ENCODE data around the gene MED28. TPM values are rescaled to one million over a fixed set of nuclear protein-coding genes. Genes with fewer than 3 reads are reported as not detected.

MED28 gene
- total and polyA plus RNA-seq, 2 of the 4 experiments (the other 2 are of a cell fraction), result 8.8 to 9.3 TPM

DNA sequence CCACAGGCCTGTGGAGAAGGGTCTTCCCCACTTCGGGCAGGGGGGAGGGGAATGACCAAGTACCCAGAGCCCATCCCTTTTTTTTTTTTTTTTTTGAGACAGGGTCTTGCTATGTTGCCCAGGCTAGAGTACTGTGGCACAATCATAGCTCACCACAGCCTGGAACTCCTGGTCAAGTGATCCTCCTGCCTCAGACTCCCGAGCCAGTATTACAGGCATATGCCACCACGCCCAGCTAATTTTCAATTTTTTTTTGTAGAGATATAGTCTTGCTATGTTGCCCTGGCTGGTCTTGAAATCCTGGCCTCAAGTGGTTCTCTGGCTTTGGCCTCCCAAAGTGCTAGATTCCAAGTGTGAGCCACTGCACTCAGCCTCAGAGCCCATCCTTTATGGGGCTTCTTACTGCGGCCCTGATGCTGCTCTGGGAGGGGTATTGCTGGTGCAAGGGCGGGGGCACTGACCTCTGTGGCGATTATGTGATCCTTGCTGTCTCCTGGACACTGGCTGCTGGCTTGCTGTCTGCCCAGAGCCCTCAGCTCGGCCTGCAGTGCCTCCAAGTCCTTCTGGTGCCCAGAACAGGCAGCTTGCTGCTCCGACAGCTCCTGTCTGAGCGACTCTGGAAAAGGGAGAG lies 32.9 kb downstream of the MED28 start:
- Histone ChIP-seq H3K4me3 (ENCODE audit: insufficient read depth, low read depth, low read length) (no peak overlapping the region), H3K14ac (replicated peaks; ENCODE audit: low read depth, low read length) (no peak overlapping the region), H3K36me3 (ENCODE audit: control insufficient read depth, insufficient read depth, low read length) (peaks cover under 1% of the 10 kb centered on the region; the same call in 1 of the 2 replicates), H4K8ac (ENCODE audit: low read depth in 2 of 2, low read length in 2 of 2) (no peak overlapping the region), H4K20me1 (ENCODE audit: insufficient read depth, low read length) (no peaks in the 10 kb centered on the region), H3K18ac (ENCODE audit: low read depth, low read length) (no peak overlapping the region), H3K9me1 (ENCODE audit: insufficient read depth, low read length) (no peaks in the 10 kb centered on the region), H3K9me3 (ENCODE audit: control insufficient read depth, insufficient read depth, low read length) (peaks cover 6% of the 10 kb centered on the region; the same call in 1 of the 2 replicates), H2BK120ac (ENCODE audit: low read depth, low read length) (no peak overlapping the region), H2BK15ac (ENCODE audit: low read depth, low read length) (no peak overlapping the region), H3K4ac (ENCODE audit: low read depth, low read length) (no peak overlapping the region), H2BK5ac (ENCODE audit: low read depth, low read length, poor library complexity, severe bottlenecking) (no peak overlapping the region), H2AFZ (replicated peaks; ENCODE audit: low read length, poor library complexity) (no peak overlapping the region), H3K79me1 (ENCODE audit: low read depth in 1 of 2, low read length in 2 of 2) (no peaks in the 10 kb centered on the region), H3K4me1 (ENCODE audit: control insufficient read depth, insufficient read depth, low read length) (no peaks in the 10 kb centered on the region), H3K9ac (ENCODE audit: low read depth, low read length) (no peak overlapping the region), H3K56ac (ENCODE audit: extremely low read depth, insufficient read depth, low read length) (no peak overlapping the region), H3K27me3 (ENCODE audit: control insufficient read depth, insufficient read depth, low read length) (no peaks in the 10 kb centered on the region; the same call in 1 of the 2 replicates), H2AK9ac (replicated peaks; ENCODE audit: low read depth, low read length, poor library complexity) (no peak overlapping the region), H2BK20ac (ENCODE audit: low read depth, low read length) (no peak overlapping the region), H4K91ac (ENCODE audit: insufficient read depth, low read depth, low read length) (no peak overlapping the region), H4K5ac (ENCODE audit: low read depth, low read length) (no peak overlapping the region), H3K27ac (ENCODE audit: insufficient read depth, low read length) (no peak overlapping the region), H2AK5ac (ENCODE audit: low read depth, low read length) (no peak overlapping the region), H3K23ac (ENCODE audit: low read depth, low read length) (no peak overlapping the region), H3K4me2 (ENCODE audit: low read depth, low read length) (no peak overlapping the region)
- dilution Hi-C loops (cut with HindIII; ENCODE audit: low sequenced_read_pairs, unreplicated experiment) (no loop called here), in situ Hi-C loops (cut with MboI; ENCODE audit: low sequenced_read_pairs) (loop anchor here (25.0 kb wide), 1 partner anchor 940 kb away; no protein-coding TSS in a partner anchor), intact Hi-C loops (cut with micrococcal nuclease) (no loop called here)
- WGBS, 2 experiments (ENCODE audit: extremely low coverage in 2 of 2, insufficient read length in 1 of 2), result 63% methylated on average over 4 of the region's 9 CpGs; no CpG with 5 or more reads in 1 of the 2 experiments
- ChIA-PET POLR2A (ENCODE audit: unreplicated experiment) (no interaction called here), CTCF (no interaction called here)
- ATAC-seq (ENCODE audit: low read depth) (no peak), DNase-seq (no peak)
- BruUV-seq (replicated peaks), result no TSS peak
- TF ChIP-seq SMC3 (IDR thresholded peaks at IDR 0.05; ENCODE audit: low read depth, low read length), result no peak
- no peak for TF ChIP-seq NFE2L2 (IDR thresholded peaks at IDR 0.05; ENCODE audit: low read depth, low read length)
- TF ChIP-seq, protein P1, sequence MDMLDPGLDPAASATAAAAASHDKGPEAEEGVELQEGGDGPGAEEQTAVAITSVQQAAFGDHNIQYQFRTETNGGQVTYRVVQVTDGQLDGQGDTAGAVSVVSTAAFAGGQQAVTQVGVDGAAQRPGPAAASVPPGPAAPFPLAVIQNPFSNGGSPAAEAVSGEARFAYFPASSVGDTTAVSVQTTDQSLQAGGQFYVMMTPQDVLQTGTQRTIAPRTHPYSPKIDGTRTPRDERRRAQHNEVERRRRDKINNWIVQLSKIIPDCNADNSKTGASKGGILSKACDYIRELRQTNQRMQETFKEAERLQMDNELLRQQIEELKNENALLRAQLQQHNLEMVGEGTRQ (IDR thresholded peaks at IDR 0.05; ENCODE audit: low read depth, low read length), result no peak
- no peak for TF ChIP-seq RAD21 (IDR thresholded peaks at IDR 0.05; ENCODE audit: low read length)
- TF ChIP-seq RFX5 (IDR thresholded peaks at IDR 0.05; ENCODE audit: low read depth, low read length), result no peak
- no peak for TF ChIP-seq MXI1 (IDR thresholded peaks at IDR 0.05; ENCODE audit: borderline replicate concordance, low read depth, low read length)
- TF ChIP-seq MAFK (IDR thresholded peaks at IDR 0.05; ENCODE audit: low read depth, low read length), result no peak
- no peak for TF ChIP-seq BHLHE40 (IDR thresholded peaks at IDR 0.05; ENCODE audit: low read depth, low read length)
